Large intestine (tissue), 3 donors: ENCODE measurements around the gene MMP8. TPM values are rescaled to one million over a fixed set of nuclear protein-coding genes. Genes with fewer than 3 reads are reported as not detected.

Source experiments
- DNase-seq, 2 donors: peaks; one replicate each; pipeline versions ENCODE4 v3.0.0 to v3.0.0-alpha.2; 2013
- H3K27ac ChIP-seq: one replicate; pipeline ENCODE4 v1.5.1; 2013; ENCODE audit warnings: low read length
- H3K27me3 ChIP-seq: 2 replicates; pipeline ENCODE4 v1.6.1; 2013; ENCODE audit warnings: low read length; ENCODE audit not compliant: control insufficient read depth, insufficient read depth
- H3K36me3 ChIP-seq: 2 replicates; pipeline ENCODE4 v1.6.1; 2013; ENCODE audit warnings: low read length; ENCODE audit not compliant: control insufficient read depth, insufficient read depth
- H3K4me1 ChIP-seq: one replicate; pipeline ENCODE4 v1.6.1; 2013; ENCODE audit warnings: low read length; ENCODE audit not compliant: control insufficient read depth, insufficient read depth
- H3K4me3 ChIP-seq: one replicate; pipeline ENCODE4 v1.5.1; 2013; ENCODE audit warnings: low read length
- H3K9me3 ChIP-seq: one replicate; pipeline ENCODE4 v1.6.1; 2013; ENCODE audit warnings: mild to moderate bottlenecking, low read depth, low read length, moderate library complexity; ENCODE audit not compliant: control insufficient read depth
- WGBS: methylation state at CpG from one replicate; pipeline ENCODE4 v1.1.5; 2013; ENCODE audit warnings: low lambda C conversion rate; ENCODE audit not compliant: insufficient coverage; 5-methylcytosine and 5-hydroxymethylcytosine counted together
- polyA plus RNA-seq: library from polyadenylated mRNA; unstranded; fragments of 120-200 nt; gene quantifications from one replicate; pipeline ENCODE4 v1.2.1, GENCODE V29; 2013

The MMP8 gene
- polyA plus RNA-seq, 1 donor, result 0.09 TPM

DNA sequence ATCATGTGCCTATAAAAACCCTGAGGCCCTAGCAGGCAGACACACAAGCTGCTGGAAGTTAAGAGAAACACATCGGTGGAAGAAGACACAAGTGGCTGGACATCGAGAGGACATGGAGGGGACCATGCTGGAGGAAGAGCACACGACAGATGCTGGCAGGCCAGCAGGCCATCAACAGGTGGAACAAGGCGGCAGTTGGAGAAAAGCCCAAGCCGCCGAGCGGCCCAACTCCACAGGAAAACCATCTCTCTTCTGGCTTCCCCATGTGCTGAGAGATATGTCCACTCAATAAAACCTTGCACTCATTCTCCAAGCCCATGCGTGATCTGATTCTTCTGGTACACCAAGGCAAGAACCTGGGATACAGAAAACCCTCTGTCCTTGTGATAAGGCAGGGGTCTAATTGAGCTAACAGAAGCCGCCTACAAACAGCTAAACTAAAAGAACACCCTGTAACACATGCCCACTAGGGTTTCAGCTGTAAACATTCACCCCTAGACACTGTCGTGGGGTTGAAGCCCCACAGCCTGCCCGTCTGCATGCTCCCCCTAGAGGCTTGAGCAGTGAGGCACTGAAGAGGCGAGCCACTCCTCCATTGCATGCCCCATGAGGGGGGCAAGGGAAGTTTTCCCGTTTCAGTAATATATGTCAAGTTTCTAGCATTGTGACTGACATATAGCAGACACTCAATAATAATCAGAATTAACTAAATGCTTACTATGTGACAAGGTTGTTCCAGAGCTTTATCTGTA, 60.6 kb downstream of the MMP8 start:
- no peaks in the 10 kb centered on the region for H3K27me3 ChIP-seq
- H3K9me3 ChIP-seq, result peaks cover 2% of the 10 kb centered on the region
- WGBS, result no CpG with 5 or more reads among the region's 13 CpGs
- H3K4me1 ChIP-seq, result no peaks in the 10 kb centered on the region
- H3K36me3 ChIP-seq, result no peaks in the 10 kb centered on the region
- no peak overlapping the region for H3K4me3 ChIP-seq
- H3K27ac ChIP-seq, result no peak overlapping the region
- DNase-seq, result no peak

- no peaks in the 10 kb centered on the region for H3K27me3 ChIP-seq
- peaks cover 2% of the 10 kb centered on the region for H3K9me3 ChIP-seq
- no peak overlapping the region for H3K27ac ChIP-seq
- no peaks in the 10 kb centered on the region for H3K4me1 ChIP-seq
- no peaks in the 10 kb centered on the region for H3K36me3 ChIP-seq
- H3K4me3 ChIP-seq, result no peak overlapping the region
- DNase-seq, result no peak
These were observed 62.1 kb downstream of the MMP8 start for GRCh38 chr11:102662607-102663006.

Other genes with a start within 250 kb of the MMP8 start
- gene MMP7, start 194.2 kb downstream of the MMP8 start, polyA plus RNA-seq, result not detected
- gene MMP20, start 99.6 kb downstream of the MMP8 start, polyA plus RNA-seq, result not detected
- 0.24 TPM for gene MMP27, start 19.2 kb downstream of the MMP8 start, polyA plus RNA-seq
- gene MMP10, start 55.7 kb upstream of the MMP8 start, polyA plus RNA-seq, result 0.36 TPM
- gene MMP1, start 73.2 kb upstream of the MMP8 start, polyA plus RNA-seq, result 5.5 TPM
- 0.19 TPM for gene MMP3, start 118.7 kb upstream of the MMP8 start, polyA plus RNA-seq
- 0.66 TPM for gene MMP12, start 150.0 kb upstream of the MMP8 start, polyA plus RNA-seq
- gene MMP13, start 230.8 kb upstream of the MMP8 start, polyA plus RNA-seq, result 0.07 TPM